HEK293T (cell line): ENCODE data around the gene RAPH1.

ENCODE experiments used
- ARNT ChIP-seq: fragments of 450-650 bp; IDR thresholded peaks from 2 replicates; pipeline ENCODE4 v1.6.1; 2017; ENCODE audit warnings: mild to moderate bottlenecking
- CTBP1 ChIP-seq: fragments of 450-650 bp; IDR thresholded peaks from 2 replicates; pipeline ENCODE4 v1.6.1; 2016; ENCODE audit warnings: borderline replicate concordance
- FOXK2 ChIP-seq: fragments of 450-650 bp; IDR thresholded peaks from 2 replicates; pipeline ENCODE4 v1.6.1; 2016; ENCODE audit warnings: mild to moderate bottlenecking
- FOXM1 ChIP-seq: fragments of 450-650 bp; IDR thresholded peaks from 2 replicates; pipeline ENCODE4 v1.6.1; 2017; ENCODE audit warnings: mild to moderate bottlenecking, borderline replicate concordance
- L3MBTL2 ChIP-seq: fragments of 450-650 bp; conservative IDR thresholded peaks from 2 replicates; pipeline ENCODE4 v1.6.1; 2016; ENCODE audit warnings: mild to moderate bottlenecking
- PKNOX1 ChIP-seq: fragments of 450-650 bp; IDR thresholded peaks from 2 replicates; pipeline ENCODE4 v1.6.1; 2016
- SP1 ChIP-seq: fragments of 450-650 bp; IDR thresholded peaks from 2 replicates; pipeline ENCODE4 v1.6.1; 2017
- SUZ12 ChIP-seq: fragments of 450-650 bp; IDR thresholded peaks from 2 replicates; pipeline ENCODE4 v1.6.1; 2016; ENCODE audit warnings: mild to moderate bottlenecking
- TARDBP ChIP-seq: fragments of 450-650 bp; IDR thresholded peaks from 2 replicates; pipeline ENCODE4 v1.6.1; 2016
- ZNF384 ChIP-seq: fragments of 450-650 bp; IDR thresholded peaks from 2 replicates; pipeline ENCODE4 v1.6.1; 2016

GRCh38 chr2:203471323-203471722 is 63.8 kb downstream of the RAPH1 start:
- TF ChIP-seq SP1 (no peak), ZNF384 (no peak), FOXK2 (no peak), L3MBTL2 (no peak), CTBP1 (no peak), ARNT (no peak), TARDBP (no peak), FOXM1 (no peak), PKNOX1 (no peak), SUZ12 (no peak)
